Activated CD8-positive, alpha-beta memory T cell treated with anti-CD3 and anti-CD28 coated beads, Interleukin-2, amount 50 U/mL, for 1 hour (primary cell): ENCODE measurements around the gene COMMD9.

Source experiments
- DNase-seq: peaks from one replicate; pipeline ENCODE4 v3.0.0-alpha.2; 2020; ENCODE audit errors: extremely low read depth

COMMD9 gene

DNA sequence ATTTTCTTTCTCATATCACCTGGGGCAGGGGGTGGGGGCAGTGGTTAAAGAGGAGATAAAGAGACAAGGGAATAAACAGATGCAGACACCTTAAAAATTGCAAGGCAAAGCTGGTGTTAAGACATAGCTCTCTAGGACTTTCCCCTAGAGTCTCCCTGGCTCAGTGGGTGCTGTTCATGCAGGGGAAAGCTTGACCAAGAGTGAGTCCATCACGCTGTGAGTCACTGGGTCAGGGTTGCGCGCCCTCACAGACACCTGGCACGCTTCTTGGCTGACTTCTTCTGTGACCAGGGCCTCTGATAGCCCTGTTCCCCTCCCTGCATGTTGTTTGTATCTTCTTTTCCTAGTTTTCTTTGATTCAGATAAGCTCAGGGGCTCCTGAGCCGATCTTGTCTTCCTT, 31.9 kb downstream of the COMMD9 start:
- no peak for DNase-seq

DNA sequence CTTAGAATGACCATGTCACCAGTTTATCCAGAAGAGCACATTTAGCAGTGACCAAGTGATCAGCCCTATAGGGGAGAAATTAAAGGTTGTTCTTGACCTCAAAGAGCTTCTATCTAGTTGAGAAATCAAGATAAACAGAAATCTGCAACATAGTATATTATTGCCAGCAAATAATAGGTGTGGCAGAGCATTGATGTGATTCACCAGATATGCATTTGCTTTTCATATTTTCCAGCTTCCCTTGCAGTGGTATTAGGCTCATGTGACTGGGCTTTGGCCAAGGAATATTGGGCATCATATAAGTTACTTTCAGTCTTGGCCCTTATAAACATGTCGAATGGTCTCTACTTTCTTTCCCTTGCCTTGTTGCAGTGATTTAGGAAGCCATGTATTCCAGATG, 34.5 kb downstream of the COMMD9 start:
- no peak for DNase-seq

DNA sequence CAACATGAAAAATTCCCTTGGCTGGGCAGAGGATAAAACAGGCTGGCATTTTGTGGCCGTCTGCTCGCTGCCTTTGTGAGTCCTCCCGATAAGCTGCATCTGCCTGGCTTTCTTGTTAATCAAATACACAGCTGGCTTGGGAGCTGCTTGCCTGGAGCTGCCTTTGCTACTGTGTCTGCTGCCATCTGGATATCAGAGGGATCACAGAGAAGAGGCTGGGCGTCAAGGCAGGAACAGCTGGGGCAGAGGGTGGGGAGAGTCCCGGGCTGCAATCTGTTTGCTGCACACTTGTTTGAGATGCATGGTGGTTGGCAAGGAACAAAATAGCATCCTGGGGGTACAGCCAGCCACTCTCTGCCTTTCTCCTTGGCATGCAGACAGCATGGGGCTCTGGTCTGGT, 36.0 kb downstream of the COMMD9 start:
- no peak for DNase-seq

DNA sequence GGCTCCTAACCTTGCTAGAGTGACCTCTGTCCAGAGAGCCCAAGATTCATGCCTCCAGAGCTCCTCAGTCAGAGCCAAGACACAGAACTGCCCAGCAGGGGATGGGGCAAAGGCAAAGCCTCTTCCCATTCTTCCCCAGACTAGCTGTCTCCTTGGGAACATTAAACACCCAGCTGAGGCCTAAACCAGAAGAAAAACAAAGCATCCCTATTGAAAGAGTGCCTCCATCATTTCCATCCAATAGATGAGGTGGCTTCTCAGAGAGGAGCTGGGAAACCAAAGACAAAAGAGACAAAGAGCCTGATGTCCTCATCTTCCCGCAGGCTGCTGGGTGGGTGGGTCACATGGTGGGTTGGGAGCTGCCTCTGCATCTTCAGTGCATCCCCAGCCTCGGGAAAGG, 37.4 kb downstream of the COMMD9 start:
- DNase-seq: no peak

DNA sequence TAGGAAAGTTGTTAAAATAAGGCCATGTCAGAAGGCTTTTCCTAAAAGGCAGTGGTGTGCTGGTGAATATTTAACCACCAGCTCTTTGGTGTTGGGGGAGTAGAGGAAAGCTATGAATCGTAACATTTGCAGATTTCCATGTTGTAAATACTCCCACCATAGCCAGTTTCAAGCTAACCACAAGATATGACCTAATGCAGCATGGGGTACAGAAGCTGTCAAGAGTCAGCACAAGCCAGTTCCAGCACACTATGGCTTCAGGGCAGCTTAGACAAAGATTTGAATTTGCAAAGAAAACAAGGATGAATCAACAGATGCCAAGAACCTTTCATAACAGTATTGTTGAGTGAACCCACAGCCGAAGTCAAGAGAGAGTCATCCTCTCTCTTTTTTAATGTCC, 40.0 kb downstream of the COMMD9 start:
- DNase-seq: no peak

DNA sequence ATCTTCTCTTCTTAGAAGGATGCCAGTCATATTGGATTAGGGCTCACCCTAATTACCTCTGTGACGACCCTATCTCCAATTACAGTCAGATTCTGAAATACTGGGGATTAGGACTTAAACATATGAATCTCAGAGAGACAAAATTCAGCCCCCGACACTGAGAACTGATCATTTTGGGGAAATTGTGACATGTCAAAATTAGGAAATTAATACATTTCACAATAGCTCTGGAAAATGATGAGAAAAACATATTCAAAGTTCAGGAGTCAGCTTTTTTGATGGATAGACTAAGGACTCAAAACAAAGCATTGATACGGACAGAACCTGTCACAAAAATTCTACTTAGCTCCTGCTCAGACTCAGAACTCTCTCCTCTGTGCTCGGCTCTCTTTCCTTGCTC, 40.8 kb downstream of the COMMD9 start:
- no peak for DNase-seq

DNA sequence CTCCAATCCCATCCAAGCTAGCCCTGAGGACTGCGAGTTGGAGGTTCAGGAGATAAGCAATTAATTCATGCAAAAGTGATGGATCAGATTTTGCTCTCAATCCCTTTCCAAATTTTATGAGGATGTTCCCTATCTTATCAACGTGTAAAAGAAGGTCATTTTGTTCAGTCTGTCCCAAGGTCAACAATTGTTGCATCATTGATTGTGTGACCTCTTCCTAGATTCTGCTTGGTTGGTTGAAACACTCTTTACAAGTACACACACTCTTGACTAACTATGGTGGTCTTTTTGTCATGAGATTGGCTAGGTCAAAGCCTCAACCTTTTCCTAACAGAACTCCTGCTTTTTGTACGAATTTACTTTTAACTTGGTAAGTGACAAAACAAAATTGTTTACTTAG, 41.7 kb downstream of the COMMD9 start:
- DNase-seq: no peak

DNA sequence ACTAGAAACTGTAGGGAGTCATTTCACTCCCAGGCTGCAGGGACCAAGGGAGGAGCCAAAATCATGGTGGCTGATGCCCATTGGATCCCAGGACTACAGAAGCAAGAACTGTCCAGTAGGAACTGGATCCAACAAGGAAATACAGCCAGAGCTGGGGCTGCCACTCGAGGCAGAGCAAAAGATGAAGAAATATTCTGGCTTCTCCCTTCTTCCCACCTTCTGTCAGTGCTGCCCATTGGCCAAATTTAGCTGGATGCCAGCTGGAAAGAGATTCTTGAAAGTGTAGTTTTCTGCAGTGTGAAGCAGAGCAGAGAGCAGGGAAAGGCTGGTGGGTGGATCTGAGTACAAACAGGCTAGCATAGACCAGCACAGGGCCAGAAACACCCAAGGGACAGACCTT, 45.6 kb downstream of the COMMD9 start:
- no peak for DNase-seq

DNA sequence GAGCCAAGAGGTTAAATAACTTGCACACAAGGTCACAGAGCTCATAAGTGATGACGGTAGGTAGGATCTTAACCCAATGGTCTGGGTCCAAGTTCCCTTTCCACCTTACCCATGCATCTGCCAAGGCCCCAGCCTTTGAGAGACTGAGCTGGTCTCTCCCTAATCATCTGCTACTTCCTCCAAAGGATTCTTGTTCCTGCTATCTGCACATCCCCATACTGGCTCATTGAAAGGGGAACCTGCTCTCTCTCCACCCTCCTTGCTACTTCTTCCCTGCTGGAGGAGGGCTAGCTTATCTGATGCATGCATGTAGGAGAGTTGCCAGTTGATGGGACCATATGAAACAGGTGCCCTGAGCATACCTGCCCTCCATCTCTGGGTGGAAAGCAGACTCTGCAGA, 47.7 kb downstream of the COMMD9 start:
- no peak for DNase-seq

DNA sequence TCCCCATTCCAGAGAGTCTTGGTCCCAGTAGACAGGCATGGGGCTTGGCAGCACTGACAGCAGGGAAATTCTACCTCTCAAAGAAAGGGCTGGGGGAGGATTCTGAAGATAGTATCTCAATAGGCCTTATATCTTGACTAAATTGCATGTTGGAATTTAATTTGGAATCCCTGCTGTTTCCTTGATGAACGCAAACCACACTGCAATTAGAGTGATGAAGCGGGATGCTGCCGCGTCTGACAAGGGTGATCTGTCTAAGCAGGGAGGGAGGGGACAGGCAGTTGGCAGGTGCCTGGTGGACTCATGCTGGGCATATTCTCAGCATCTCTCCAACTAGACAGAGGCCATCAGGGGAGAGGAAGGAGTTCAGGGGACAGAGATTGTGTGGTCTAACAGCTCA, 48.4 kb downstream of the COMMD9 start:
- DNase-seq: no peak

DNA sequence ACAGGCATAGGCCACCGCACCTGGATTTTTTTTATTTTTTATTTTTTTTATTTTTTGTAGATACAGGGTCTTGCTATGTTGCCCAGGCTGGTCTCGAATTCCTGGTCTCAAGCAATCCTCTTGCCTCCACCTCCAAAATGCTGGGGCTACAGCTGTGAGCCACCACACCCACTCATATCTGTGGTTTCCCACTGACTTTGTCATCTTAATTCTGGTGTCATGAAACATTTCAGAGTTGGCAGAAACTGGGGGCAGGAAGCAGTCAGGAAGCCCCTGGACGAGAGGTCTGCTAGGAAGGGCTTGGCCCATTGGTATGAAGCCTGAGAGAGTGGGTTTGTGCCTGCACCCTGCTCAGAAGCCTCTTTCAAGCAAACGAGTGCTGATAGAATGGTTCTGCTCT, 49.1 kb downstream of the COMMD9 start:
- DNase-seq: no peak

DNA sequence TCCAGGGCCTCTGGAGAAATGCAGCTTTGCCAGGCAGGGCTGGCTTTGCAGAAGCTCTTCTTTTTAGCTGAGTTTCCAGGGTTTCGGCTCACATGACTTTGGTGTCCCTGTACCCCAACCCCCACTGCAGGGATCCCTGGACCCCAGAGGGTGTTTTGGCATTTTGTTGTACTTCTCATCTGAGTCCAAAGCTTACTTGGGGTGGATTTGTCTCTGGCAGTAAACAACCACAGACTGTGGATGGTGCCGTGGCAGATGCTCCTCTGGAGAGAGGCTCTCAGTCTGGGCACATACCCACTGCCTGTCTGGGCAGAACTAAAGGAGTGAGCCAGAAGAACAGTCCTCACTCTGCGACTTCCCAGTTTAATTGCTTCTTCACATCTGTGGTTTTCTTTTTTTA, 49.6 kb downstream of the COMMD9 start:
- no peak for DNase-seq

DNA sequence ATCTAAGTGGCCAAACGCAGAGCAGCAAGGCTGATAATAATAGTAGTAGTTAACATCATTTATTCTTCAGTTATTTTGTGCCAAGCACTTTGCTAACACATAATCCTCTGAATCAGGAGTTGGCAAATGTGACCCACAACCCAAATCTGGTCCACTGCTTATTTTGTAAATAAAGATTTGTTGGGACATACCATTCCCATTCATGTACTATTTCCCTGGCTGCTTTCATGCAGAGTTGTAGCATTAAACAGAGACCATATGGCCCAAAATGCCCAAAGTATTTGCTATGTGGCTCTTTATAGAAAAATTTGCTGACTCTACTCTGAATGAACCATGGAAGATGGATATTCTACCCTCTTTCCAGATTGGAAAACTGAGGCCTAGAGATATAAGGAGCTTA, 50.3 kb downstream of the COMMD9 start:
- DNase-seq: no peak

DNA sequence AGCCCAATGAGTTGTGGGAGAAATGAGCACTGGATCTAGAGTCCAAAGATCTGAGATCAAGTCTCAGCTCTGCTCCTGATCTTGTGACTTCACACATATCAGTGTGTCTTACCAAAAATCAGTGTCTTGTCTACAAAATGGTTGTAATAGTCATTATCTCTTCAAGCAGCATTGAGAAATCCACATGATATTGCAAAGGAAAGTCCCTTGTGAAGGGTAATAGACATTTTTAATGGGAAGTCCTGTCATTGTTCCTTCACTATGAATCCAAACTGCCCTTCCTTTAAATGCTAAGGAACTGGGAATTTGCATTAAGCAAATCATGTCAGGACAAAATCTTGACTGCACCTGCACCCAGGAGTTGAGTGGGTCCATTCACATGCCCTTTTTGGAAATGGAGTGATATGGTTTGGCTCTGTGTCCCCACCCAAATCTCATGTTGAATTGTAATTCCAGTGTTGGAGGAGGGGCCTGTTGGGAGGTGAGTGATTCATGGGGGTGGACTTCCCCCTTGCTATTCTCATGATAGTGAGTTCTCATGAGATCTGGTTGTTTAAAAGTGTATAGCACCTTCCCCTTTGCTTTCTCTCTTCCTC, 51.1 kb downstream of the COMMD9 start:
- DNase-seq: no peak

DNA sequence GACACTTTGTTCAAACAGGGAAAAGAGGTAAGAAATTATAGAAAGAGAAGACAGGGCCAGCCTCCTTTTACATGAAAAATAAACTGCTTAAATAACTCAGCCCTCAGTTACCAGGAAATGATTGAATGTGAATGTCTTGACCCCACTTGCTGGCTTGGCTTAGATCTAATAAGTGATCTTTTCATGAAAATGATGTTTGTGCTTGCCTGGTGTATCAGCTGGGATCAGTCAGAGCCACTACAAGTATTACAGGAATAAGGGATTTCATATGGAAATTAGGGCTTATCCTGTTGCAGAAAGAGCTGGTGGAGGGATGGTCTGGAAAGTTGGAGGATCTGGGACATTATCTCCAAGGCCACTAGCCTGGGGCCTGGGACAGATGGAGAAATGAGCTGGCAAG, 51.8 kb downstream of the COMMD9 start:
- DNase-seq: no peak

DNA sequence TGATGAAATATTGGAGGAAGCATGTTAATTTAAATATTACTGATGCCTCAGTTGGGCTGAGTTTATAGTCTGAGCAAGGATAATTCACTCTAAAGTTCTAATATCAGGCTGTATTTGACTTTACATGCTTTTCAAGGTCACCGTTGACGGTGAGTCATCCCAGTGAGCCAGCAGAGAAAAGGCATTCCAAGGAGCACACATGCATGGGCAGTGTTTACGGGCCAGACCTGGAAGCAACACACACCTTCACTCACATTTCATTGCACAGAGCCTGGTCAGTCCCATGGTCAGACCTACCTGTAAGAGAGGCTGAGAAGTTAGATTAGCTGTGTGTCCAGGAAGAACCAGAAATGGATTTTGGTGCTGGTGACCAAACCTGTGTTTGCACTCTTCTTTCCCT, 53.5 kb downstream of the COMMD9 start:
- DNase-seq: no peak

DNA sequence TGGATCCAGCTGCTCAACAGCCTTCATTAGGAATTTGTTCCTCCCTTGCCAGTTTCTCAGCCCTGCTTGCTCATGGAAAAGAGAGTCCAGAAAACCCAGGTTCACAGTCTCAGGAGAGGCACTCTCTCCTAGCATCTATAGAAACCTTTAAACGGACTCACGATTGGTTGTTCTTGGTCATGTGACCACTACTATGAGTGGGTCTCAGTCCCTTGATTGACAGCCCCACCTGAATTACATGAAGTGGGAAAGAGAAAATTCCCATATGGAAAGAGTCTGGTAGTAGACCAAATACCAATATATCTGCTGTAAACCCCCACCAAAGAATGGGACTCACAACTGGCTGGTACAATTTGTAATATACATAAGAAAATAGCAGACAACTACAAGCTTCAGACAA, 54.4 kb downstream of the COMMD9 start:
- no peak for DNase-seq

DNA sequence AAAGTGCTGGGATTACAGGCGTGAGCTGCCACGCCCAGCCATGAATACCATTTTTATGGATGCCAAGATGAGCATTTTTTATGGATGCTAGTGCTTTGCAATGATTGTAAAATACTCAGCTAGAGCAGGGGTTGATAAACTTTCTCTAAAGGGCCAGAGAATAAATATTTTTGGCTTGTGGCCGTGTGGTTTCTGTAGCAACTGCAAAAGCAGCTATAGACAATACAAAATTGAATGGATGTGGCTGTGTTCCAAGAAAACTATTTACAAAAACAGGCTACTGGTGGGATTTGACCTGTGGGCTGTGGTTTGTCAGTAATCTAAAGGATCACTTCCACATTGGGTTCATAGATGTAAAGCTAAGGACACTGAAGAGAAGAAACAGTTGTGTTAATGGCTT, 56.0 kb downstream of the COMMD9 start:
- DNase-seq: no peak

DNA sequence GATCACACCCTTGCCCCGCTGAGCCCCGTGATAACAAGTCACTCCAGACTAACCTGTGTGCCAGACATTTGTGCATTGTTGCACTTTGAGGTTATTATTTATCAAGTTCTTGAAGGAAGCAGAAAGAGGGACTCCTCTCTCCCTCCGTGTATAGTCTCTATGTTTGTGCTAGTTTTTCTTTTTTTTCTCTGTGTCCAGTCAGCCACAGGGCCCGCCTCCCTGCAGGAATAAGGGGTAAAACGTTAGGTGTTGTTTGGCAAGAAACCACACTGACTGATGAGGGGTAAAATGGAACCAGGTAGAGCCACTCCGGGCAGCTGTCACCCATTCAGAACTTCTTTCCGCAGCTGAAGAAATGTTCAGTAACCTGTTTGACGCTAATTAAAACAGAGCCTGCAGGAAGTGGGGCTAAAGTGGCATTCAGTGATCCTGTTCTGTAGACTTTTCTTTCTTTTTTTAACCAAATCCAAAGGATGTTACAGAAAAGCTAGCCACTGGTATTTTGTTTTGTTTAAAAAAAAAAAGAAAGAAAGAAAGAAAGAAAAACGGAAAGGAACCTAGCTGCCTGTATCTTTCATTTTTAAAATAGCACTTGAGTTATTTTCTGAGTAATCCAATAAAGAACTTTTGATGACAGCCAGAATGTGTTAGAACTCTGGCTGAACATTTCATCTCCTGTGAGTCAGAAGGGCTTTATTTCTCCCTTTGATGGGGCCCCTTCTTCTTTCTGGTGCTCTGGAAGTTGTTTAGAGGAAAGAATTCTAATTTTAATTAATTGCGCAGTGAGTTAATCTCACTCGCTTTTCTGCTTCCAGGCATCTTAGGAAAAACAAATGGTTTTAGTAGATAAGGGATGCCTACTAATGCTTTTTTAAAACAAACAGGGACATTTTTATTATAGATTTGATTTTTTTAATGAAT, 58.2 kb downstream of the COMMD9 start:
- DNase-seq: no peak

DNA sequence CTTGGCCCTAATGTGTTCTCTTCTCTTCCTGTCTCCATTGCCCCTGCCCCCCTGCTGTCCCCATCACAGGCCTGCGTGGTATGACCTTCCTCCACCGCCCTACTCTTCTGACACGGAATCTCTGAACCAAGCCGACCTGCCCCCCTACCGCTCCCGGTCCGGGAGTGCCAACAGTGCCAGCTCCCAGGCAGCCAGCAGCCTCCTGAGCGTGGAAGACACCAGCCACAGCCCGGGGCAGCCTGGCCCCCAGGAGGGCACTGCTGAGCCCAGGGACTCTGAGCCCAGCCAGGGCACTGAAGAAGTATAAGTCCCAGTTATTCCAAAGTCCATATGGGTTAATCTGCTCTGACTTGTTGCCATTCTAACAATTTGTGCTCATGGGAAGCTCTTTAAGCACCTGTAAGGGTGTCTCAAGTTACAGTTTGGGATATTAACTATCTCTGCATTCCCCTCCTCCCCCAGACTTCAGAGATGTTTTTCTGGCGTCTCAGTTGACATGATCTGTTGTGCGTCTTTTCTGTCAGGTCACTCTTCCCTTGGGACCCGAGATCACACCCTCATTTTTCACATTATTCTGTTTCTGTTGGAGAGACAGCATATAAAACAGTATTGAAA, 60.0 kb downstream of the COMMD9 start:
- DNase-seq: no peak

DNA sequence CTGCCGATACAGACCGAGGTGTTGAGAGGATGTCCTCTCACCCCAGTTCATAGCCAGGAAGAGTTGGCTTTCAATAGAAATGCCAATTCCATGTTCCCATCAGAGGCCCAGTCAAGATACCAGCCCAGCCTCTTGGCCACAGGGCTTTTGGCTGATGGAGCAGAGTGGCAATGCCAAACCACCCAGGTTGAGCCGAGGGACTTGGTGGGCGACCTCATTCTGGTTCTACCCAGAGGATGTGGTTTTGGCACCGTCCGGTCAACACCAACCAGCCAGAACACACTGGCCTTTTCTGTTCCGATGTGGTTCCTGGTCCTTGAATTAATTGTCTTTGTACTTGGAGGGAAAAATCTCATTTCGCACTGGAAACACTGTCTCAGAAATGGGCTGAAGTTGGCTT, 60.5 kb downstream of the COMMD9 start:
- no peak for DNase-seq

DNA sequence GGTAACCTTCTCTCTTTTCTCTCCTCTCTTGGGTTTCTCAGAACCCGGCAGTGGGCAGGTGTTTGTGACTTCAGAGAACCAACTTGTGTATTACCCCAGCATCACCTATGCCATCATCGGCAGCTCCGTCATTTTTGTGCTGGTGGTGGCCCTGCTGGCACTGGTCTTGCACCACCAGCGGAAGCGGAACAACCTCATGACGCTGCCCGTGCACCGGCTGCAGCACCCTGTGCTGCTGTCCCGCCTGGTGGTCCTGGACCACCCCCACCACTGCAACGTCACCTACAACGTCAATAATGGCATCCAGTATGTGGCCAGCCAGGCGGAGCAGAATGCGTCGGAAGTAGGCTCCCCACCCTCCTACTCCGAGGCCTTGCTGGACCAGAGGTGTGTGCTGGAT, 62.2 kb downstream of the COMMD9 start:
- DNase-seq: no peak

DNA sequence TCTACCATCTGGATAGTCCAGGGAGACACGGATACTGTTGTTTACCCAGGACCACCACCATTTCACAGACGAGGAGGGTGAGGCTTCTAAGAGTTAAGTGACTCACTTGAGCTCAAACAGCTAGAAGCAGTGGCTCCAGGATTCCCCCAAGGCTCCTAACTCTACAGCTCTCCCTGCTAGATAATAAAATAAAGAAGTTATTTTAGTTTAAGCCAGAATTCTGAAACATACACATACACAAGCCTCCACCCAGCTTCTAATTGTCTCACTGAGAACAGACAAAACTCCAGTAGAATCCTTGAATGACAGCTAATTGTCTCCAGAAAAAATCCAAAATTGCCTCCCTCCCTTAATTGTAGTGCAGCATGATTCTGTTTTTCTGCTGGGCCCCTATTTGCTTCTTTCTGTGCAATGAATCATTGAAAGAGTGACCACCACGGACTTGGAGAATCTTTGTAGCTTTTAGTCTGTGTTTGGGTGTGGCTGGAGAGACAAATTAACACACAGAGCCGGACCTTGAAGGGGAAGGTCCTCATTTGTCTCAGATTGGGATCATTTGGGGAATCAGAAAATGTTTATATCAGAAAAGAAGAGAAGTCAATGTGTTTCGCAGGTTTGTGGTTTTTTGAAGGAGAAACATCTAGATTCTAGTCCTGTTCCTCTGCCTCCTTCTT, 64.9 kb downstream of the COMMD9 start:
- no peak for DNase-seq
